Gastrocnemius medialis (tissue), 4 donors: ENCODE measurements around the gene LARP1.
"Not testable (repeated sequence)": the region's sequence is repeated elsewhere in the genome, so short reads cannot be mapped to it uniquely, and the experiment has no call there.

ENCODE experiments used
- CTCF ChIP-seq, 5 experiments: fragments of 450-650 bp in 3 of 5; fragments of 200-600 bp in 2 of 5; sonication (generic) in 2 of 5; IDR thresholded peaks in 4 of 5; conservative IDR thresholded peaks in 1 of 5; 1 replicate in 4 of 5; 2 replicates in 1 of 5; pipeline ENCODE4 v1.5.1; 2016 to 2019; ENCODE audit warnings: antibody characterized with exemption in 5 of 5, mild to moderate bottlenecking in 3 of 5, moderate library complexity in 3 of 5
- POLR2A ChIP-seq, 2 donors: fragments of 450-650 bp; IDR thresholded peaks; one replicate each; pipeline ENCODE4 v1.6.1; 2017; ENCODE audit warnings: antibody characterized with exemption in 2 of 2, mild to moderate bottlenecking in 2 of 2, moderate library complexity in 2 of 2

DNA sequence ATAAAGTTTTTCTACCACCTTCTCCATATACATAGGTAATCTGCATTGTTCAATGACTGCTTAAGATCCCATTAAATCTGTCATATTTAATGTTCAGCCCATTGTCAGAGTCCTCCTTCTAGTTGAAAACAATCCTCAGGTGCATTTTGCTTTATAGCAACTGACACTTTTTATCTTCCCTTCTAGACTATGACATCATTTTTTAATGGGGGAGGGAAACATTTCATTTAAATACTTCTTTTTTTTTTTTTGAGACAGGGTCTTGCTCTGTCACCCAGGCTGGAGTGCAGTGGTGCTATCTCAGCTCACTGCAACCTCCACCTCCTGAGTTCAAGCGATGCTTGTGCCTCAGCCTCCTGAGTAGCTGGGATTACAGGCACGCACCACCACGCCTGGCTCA is 77.6 kb downstream of the LARP1 start:
- TF ChIP-seq POLR2A (IDR thresholded peaks at IDR 0.05); CTCF (IDR thresholded peaks at IDR 0.05 in 4 of 5, conservative IDR thresholded peaks at IDR 0.05 in 1 of 5): not testable (repeated sequence)
